ENCODE measurements around the gene DOP1B. TPM values are rescaled to one million over a fixed set of nuclear protein-coding genes. Genes with fewer than 3 reads are reported as not detected.
"Not testable (repeated sequence)": the region's sequence is repeated elsewhere in the genome, so short reads cannot be mapped to it uniquely, and the experiment has no call there.

Gene DOP1B
- total RNA-seq, 4 donors from 2014 or later: 20.0 to 47.3 (median 33.5) TPM

- no peak overlapping the region for H3K4me3 ChIP-seq (ENCODE audit: low read depth, poor library complexity, severe bottlenecking)
- intact Hi-C loops (cut with DNase I; ENCODE audit: low total_unique reads): no loop called here
- 11 to 13% methylated on average over 6 of the region's 6 CpGs for WGBS, 2 donors
- DNase-seq (ENCODE audit: low spot score in 2 of 2): peak; percentile 93
- TF ChIP-seq POLR2A (IDR thresholded peaks at IDR 0.05): no peak
- TF ChIP-seq, protein P1, sequence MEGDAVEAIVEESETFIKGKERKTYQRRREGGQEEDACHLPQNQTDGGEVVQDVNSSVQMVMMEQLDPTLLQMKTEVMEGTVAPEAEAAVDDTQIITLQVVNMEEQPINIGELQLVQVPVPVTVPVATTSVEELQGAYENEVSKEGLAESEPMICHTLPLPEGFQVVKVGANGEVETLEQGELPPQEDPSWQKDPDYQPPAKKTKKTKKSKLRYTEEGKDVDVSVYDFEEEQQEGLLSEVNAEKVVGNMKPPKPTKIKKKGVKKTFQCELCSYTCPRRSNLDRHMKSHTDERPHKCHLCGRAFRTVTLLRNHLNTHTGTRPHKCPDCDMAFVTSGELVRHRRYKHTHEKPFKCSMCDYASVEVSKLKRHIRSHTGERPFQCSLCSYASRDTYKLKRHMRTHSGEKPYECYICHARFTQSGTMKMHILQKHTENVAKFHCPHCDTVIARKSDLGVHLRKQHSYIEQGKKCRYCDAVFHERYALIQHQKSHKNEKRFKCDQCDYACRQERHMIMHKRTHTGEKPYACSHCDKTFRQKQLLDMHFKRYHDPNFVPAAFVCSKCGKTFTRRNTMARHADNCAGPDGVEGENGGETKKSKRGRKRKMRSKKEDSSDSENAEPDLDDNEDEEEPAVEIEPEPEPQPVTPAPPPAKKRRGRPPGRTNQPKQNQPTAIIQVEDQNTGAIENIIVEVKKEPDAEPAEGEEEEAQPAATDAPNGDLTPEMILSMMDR (IDR thresholded peaks at IDR 0.05): no peak
Observed at GRCh38 chr21:36141513-36141925, 15.1 kb upstream of the DOP1B start.

DNA sequence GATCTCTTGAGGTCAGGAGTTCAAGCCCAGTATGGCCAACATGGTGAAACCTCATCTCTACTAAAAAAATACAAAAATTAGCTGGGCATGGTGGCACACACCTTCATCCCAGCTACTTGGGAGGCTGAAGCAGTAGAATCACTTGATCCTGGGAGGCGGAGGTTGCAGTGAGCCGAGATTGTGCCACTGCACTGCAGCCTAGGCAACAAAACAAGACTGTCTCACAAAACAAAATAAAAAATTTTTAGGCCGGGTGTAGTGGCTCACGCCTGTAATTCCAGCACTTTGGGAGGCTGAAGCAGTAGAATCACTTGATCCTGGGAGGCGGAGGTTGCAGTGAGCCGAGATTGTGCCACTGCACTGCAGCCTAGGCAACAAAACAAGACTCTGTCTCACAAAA is 12.4 kb upstream of the DOP1B start:
- H3K4me3 ChIP-seq (ENCODE audit: low read depth, poor library complexity, severe bottlenecking); intact Hi-C loops (cut with DNase I; ENCODE audit: low total_unique reads); DNase-seq (ENCODE audit: low spot score in 2 of 2): not testable (repeated sequence)
- 72 to 79% methylated on average over 6 of the region's 6 CpGs for WGBS, 2 donors

DNA sequence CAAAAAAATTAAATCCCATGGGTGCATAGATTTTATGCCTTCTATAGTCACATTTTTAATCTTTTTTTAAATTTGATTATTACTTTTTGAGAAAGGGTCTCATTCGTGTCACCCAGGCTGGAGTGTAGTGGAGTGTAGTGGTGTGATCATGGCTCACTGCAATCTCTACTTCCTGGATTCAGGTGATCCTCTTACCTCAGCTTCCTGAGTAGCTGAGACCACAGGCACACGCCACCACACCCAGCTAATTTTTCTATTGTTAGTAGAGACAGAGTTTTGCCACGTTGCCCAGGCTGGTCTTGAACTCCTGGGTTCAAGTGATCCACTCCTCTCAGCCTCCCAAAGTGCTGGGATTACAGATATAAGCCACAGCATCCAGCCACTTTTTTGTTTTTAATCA is 11.4 kb upstream of the DOP1B start:
- 78 to 79% methylated on average over 3 of the region's 3 CpGs for WGBS, 2 donors
- H3K4me3 ChIP-seq (ENCODE audit: low read depth, poor library complexity, severe bottlenecking): no peak overlapping the region
- intact Hi-C loops (cut with DNase I; ENCODE audit: low total_unique reads): no loop called here
- TF ChIP-seq, protein P1 (IDR thresholded peaks at IDR 0.05): no peak
- no peak for TF ChIP-seq POLR2A (IDR thresholded peaks at IDR 0.05)
- no peak for DNase-seq (ENCODE audit: low spot score in 2 of 2)

- TF ChIP-seq, protein P1 (IDR thresholded peaks at IDR 0.05): no peak
- TF ChIP-seq POLR2A (IDR thresholded peaks at IDR 0.05): no peak
- intact Hi-C loops (cut with DNase I; ENCODE audit: low total_unique reads): no loop called here
- no peak overlapping the region for H3K4me3 ChIP-seq (ENCODE audit: low read depth, poor library complexity, severe bottlenecking)
- WGBS, 2 donors: 87 to 89% methylated on average over 5 of the region's 5 CpGs
- no peak for DNase-seq (ENCODE audit: low spot score in 2 of 2)
Observed at GRCh38 chr21:36147911-36148310, 8.7 kb upstream of the DOP1B start.

- 91 to 95% methylated on average over 3 of the region's 3 CpGs for WGBS, 2 donors
- no peak for TF ChIP-seq POLR2A (IDR thresholded peaks at IDR 0.05)
- TF ChIP-seq, protein P1 (IDR thresholded peaks at IDR 0.05): no peak
Observed at GRCh38 chr21:36148886-36149285, 7.7 kb upstream of the DOP1B start.

DNA sequence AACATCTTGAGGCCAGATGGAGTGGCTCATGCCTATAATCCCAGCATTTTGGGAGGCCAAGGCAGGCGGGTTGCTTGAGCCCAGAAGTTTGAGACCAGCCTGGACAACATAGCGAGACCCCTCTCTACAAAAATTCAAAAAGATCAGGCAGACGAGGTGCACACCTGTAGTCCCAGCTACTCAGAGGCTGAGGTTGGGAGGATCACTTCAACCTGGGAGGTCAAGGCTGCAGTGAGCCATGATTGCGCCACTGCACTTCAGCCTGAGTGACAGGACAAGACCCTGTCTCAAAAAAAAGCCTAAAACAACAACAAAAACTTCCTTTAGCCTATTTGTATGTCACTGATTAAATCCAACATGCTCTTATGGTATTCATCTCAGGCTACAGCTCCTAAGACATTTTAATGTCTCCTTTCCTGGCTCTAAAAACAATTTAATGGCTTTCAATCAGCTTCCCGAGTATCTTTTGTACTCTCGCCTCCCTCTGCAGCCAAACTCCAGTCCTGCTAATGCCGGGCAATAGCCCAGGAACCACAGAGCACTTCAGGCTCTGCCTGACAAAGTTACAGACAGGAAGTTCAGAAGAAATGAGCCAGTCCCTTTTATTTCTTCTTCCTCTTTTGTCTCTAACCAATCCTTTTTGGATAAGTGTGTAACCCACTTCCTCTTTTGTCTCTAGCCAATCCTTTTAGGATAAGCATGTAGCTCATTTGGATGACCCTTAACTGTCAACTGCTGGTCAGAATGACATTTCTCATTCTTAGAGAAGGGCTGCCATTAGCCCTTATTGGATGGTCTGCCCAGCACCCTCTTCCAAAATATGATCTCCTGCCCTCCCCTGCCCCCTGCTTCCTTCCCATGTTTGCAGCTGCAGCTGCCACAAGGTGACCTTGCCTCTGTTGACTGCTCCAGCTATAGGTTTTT is 6.6 kb upstream of the DOP1B start:
- intact Hi-C loops (cut with DNase I; ENCODE audit: low total_unique reads): loop anchor here (5.0 kb wide), 1 partner anchor 57 kb away; no protein-coding TSS in a partner anchor
- no peak overlapping the region for H3K4me3 ChIP-seq (ENCODE audit: low read depth, poor library complexity, severe bottlenecking)
- no peak for DNase-seq (ENCODE audit: low spot score in 2 of 2)
- 63 to 67% methylated on average over 7 of the region's 7 CpGs for WGBS, 2 donors
- TF ChIP-seq, protein P1 (IDR thresholded peaks at IDR 0.05): no peak
- no peak for TF ChIP-seq POLR2A (IDR thresholded peaks at IDR 0.05)

More at GRCh38 chr21:36148886-36149285, 7.7 kb upstream of the DOP1B start:
- H3K4me3 ChIP-seq (ENCODE audit: low read depth, poor library complexity, severe bottlenecking): no peak overlapping the region
- intact Hi-C loops (cut with DNase I; ENCODE audit: low total_unique reads): no loop called here
- no peak for DNase-seq (ENCODE audit: low spot score in 2 of 2)

All from lower leg skin (tissue), 4 donors.